ENCODE measurements around the gene ITIH6.
"Not testable (repeated sequence)": the region's sequence is repeated elsewhere in the genome, so short reads cannot be mapped to it uniquely, and the experiment has no call there.

The ITIH6 gene

DNA sequence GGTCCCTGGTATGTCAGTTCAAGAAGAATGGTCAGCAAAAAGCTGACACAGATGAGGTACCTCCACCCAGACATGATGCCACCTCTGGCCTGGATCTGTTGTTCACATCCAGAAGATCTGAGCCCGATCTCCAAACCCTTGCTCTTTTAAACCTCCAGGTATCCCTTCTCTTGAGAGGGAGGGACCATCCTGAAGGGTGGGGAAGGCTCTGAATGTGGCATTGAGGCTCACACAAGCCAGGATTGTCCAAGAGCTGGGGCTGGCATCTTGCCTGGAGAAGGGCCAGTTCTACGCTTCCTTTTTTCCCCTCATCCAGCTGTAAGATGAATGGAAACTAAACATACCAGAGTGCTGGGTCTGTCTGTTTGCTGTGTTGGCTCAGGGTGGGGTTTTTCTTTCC is at the start of gene ITIH6:
Gene ITIH6, minus strand, starts transcription at position 119 of the 400 bp plus-strand sequence. Its CDS starts 45 bp downstream, at position 74.
- no peaks in the 10 kb centered on the region for H3K9me3 ChIP-seq (ENCODE audit: low read length)
- no peaks in the 10 kb centered on the region for H3K36me3 ChIP-seq (ENCODE audit: insufficient read depth, low read length)
- peaks cover 0 to 4% of the 10 kb centered on the region in 2 donors for H3K27me3 ChIP-seq (ENCODE audit: control insufficient read depth in 1 of 2, insufficient read depth in 2 of 2, low read length in 2 of 2)
- H3K4me3 ChIP-seq (ENCODE audit: low read depth in 1 of 2, low read length in 2 of 2) = no peak within 1 kb of the TSS
- H3K4me1 ChIP-seq (ENCODE audit: insufficient read depth, low read length) = no peaks in the 10 kb centered on the region
- no peak within 1 kb of the TSS for H3K9ac ChIP-seq (ENCODE audit: low read length)
- no peak within 1 kb of the TSS for H3K27ac ChIP-seq (ENCODE audit: low read depth, low read length)

DNA sequence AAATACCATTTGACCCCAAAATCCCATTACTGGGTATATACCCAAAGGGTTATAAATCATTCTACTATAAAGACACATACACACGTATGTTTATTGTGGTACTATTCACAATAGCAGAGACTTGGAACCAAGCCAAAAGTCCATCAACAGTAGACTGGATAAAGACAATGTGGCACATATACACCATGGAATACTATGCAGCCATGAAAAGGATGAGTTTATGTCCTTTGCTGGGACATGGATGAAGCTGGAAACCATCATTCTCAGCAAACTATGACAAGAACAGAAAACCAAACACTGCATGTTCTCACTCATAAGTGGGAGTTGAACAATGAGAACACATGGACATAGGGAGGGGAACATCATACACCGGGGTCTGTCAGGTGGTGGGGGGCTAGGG is 49.6 kb upstream of the ITIH6 start:
- not testable (repeated sequence) for H3K9ac ChIP-seq (ENCODE audit: low read length); H3K9me3 ChIP-seq (ENCODE audit: low read length); H3K27me3 ChIP-seq (ENCODE audit: control insufficient read depth in 1 of 2, insufficient read depth in 2 of 2, low read length in 2 of 2); H3K4me3 ChIP-seq (ENCODE audit: low read depth in 1 of 2, low read length in 2 of 2); H3K36me3 ChIP-seq (ENCODE audit: insufficient read depth, low read length); H3K27ac ChIP-seq (ENCODE audit: low read depth, low read length); H3K4me1 ChIP-seq (ENCODE audit: insufficient read depth, low read length)

- H3K4me1 ChIP-seq (ENCODE audit: insufficient read depth, low read length) = no peaks in the 10 kb centered on the region
- no peaks in the 10 kb centered on the region for H3K9me3 ChIP-seq (ENCODE audit: low read length)
- H3K4me3 ChIP-seq (ENCODE audit: low read depth in 1 of 2, low read length in 2 of 2) = no peak overlapping the region
- H3K27ac ChIP-seq (ENCODE audit: low read depth, low read length) = no peak overlapping the region
- no peak overlapping the region for H3K9ac ChIP-seq (ENCODE audit: low read length)
- H3K36me3 ChIP-seq (ENCODE audit: insufficient read depth, low read length) = no peaks in the 10 kb centered on the region
- peaks cover 0 to 7% of the 10 kb centered on the region in 2 donors for H3K27me3 ChIP-seq (ENCODE audit: control insufficient read depth in 1 of 2, insufficient read depth in 2 of 2, low read length in 2 of 2)
These were observed 45.0 kb upstream of the ITIH6 start for GRCh38 chrX:54843050-54843449.

DNA sequence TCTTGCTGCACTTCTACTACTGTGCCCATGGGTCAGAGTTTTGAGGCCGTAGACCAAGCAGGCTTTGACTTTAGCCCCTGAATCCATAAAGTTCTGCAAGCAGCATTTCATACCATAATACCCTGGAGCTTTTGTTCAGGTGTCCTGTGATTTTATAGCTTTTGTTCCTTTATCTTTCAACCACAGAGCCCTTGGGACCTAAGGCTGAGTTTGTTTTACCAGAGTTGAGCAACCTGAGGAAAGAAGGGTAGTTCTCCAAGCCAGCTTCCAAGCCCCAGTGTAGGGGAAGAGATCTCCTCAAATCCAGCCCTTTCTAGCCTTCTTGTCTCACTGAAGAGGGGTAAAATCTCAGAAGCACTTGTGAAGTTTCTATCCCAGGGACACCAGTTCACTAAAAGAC is 44.6 kb upstream of the ITIH6 start:
- no peak overlapping the region for H3K27ac ChIP-seq (ENCODE audit: low read depth, low read length)
- H3K4me1 ChIP-seq (ENCODE audit: insufficient read depth, low read length) = no peaks in the 10 kb centered on the region
- H3K9ac ChIP-seq (ENCODE audit: low read length) = no peak overlapping the region
- no peak overlapping the region for H3K4me3 ChIP-seq (ENCODE audit: low read depth in 1 of 2, low read length in 2 of 2)
- peaks cover 0 to 7% of the 10 kb centered on the region in 2 donors for H3K27me3 ChIP-seq (ENCODE audit: control insufficient read depth in 1 of 2, insufficient read depth in 2 of 2, low read length in 2 of 2)
- H3K36me3 ChIP-seq (ENCODE audit: insufficient read depth, low read length) = no peaks in the 10 kb centered on the region
- H3K9me3 ChIP-seq (ENCODE audit: low read length) = no peaks in the 10 kb centered on the region

- not testable (repeated sequence) for H3K36me3 ChIP-seq (ENCODE audit: insufficient read depth, low read length); H3K27me3 ChIP-seq (ENCODE audit: control insufficient read depth in 1 of 2, insufficient read depth in 2 of 2, low read length in 2 of 2); H3K4me3 ChIP-seq (ENCODE audit: low read depth in 1 of 2, low read length in 2 of 2); H3K9me3 ChIP-seq (ENCODE audit: low read length); H3K4me1 ChIP-seq (ENCODE audit: insufficient read depth, low read length); H3K27ac ChIP-seq (ENCODE audit: low read depth, low read length); H3K9ac ChIP-seq (ENCODE audit: low read length)
These were observed 43.3 kb upstream of the ITIH6 start for GRCh38 chrX:54841184-54841874.

DNA sequence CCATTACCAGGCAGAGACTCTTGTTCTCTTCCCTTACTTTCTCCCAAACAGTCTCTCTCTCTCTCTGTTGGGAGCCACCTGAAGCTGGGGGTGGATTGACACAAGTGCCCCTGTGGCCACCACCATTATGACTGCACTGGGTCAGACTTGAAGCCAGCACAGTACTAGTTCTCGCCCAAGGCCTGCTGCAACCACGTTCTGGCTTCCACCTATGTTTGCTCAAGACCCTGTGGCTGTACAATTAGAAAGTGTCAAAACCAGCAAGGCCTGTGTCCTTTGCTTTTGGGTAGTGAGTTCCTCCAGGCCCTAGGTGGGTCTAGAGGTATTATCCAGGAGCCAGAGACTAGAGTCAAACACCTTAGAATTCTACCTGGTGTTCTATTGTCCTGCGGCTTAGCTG is 40.5 kb upstream of the ITIH6 start:
- no peak overlapping the region for H3K27ac ChIP-seq (ENCODE audit: low read depth, low read length)
- H3K27me3 ChIP-seq (ENCODE audit: control insufficient read depth in 1 of 2, insufficient read depth in 2 of 2, low read length in 2 of 2) = peaks cover 0 to 7% of the 10 kb centered on the region in 2 donors
- no peaks in the 10 kb centered on the region for H3K36me3 ChIP-seq (ENCODE audit: insufficient read depth, low read length)

DNA sequence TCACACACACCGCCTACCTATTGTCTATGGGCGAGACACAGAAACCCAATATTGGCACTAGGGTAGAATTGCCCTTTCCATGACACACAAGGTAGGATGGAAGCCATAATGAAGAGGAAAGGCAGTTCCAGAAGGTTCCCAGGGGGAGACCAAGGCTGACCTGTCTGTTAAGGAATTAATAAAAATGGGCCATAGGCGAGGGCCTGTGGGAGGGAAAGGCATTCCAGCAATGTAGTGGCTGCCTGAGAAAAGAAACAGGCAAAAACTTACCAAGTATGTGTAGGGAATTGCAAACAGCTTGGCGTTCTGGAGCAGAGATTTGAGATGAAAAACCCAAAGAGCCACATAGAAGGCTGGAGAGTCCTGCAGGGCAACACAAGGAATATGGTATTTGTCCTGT is 28.5 kb upstream of the ITIH6 start:
- Histone ChIP-seq H3K27me3 (ENCODE audit: control insufficient read depth in 1 of 2, insufficient read depth in 2 of 2, low read length in 2 of 2) (no peaks in the 10 kb centered on the region), H3K36me3 (ENCODE audit: insufficient read depth, low read length) (no peaks in the 10 kb centered on the region), H3K4me1 (ENCODE audit: insufficient read depth, low read length) (no peaks in the 10 kb centered on the region), H3K9me3 (ENCODE audit: low read length) (no peaks in the 10 kb centered on the region), H3K27ac (ENCODE audit: low read depth, low read length) (no peak overlapping the region), H3K4me3 (ENCODE audit: low read depth in 1 of 2, low read length in 2 of 2) (no peak overlapping the region), H3K9ac (ENCODE audit: low read length) (no peak overlapping the region)

More for the DNA sequence above, 40.5 kb upstream of the ITIH6 start:
- Histone ChIP-seq H3K9me3 (ENCODE audit: low read length) (no peaks in the 10 kb centered on the region), H3K4me3 (ENCODE audit: low read depth in 1 of 2, low read length in 2 of 2) (no peak overlapping the region), H3K4me1 (ENCODE audit: insufficient read depth, low read length) (no peaks in the 10 kb centered on the region), H3K9ac (ENCODE audit: low read length) (no peak overlapping the region)

- no peak overlapping the region for H3K27ac ChIP-seq (ENCODE audit: low read depth, low read length)
- H3K9me3 ChIP-seq (ENCODE audit: low read length) = no peaks in the 10 kb centered on the region
- H3K36me3 ChIP-seq (ENCODE audit: insufficient read depth, low read length) = no peaks in the 10 kb centered on the region
- no peak overlapping the region for H3K9ac ChIP-seq (ENCODE audit: low read length)
- no peaks in the 10 kb centered on the region for H3K4me1 ChIP-seq (ENCODE audit: insufficient read depth, low read length)
- no peaks in the 10 kb centered on the region for H3K27me3 ChIP-seq (ENCODE audit: control insufficient read depth in 1 of 2, insufficient read depth in 2 of 2, low read length in 2 of 2)
- no peak overlapping the region for H3K4me3 ChIP-seq (ENCODE audit: low read depth in 1 of 2, low read length in 2 of 2)
These were observed 27.8 kb upstream of the ITIH6 start for GRCh38 chrX:54825716-54826438.

- H3K27ac ChIP-seq (ENCODE audit: low read depth, low read length) = no peak overlapping the region
- no peaks in the 10 kb centered on the region for H3K9me3 ChIP-seq (ENCODE audit: low read length)
- no peak overlapping the region for H3K9ac ChIP-seq (ENCODE audit: low read length)
- H3K27me3 ChIP-seq (ENCODE audit: control insufficient read depth in 1 of 2, insufficient read depth in 2 of 2, low read length in 2 of 2) = no peaks in the 10 kb centered on the region
- H3K36me3 ChIP-seq (ENCODE audit: insufficient read depth, low read length) = no peaks in the 10 kb centered on the region
- no peaks in the 10 kb centered on the region for H3K4me1 ChIP-seq (ENCODE audit: insufficient read depth, low read length)
- H3K4me3 ChIP-seq (ENCODE audit: low read depth in 1 of 2, low read length in 2 of 2) = no peak overlapping the region
These were observed 26.7 kb upstream of the ITIH6 start for GRCh38 chrX:54824722-54825121.

- Histone ChIP-seq H3K27me3 (ENCODE audit: control insufficient read depth in 1 of 2, insufficient read depth in 2 of 2, low read length in 2 of 2) (no peaks in the 10 kb centered on the region), H3K4me1 (ENCODE audit: insufficient read depth, low read length) (no peaks in the 10 kb centered on the region), H3K27ac (ENCODE audit: low read depth, low read length) (no peak overlapping the region), H3K36me3 (ENCODE audit: insufficient read depth, low read length) (no peaks in the 10 kb centered on the region), H3K9ac (ENCODE audit: low read length) (no peak overlapping the region), H3K4me3 (ENCODE audit: low read depth in 1 of 2, low read length in 2 of 2) (no peak overlapping the region), H3K9me3 (ENCODE audit: low read length) (no peaks in the 10 kb centered on the region)
These were observed 26.1 kb upstream of the ITIH6 start for GRCh38 chrX:54824195-54824594.

DNA sequence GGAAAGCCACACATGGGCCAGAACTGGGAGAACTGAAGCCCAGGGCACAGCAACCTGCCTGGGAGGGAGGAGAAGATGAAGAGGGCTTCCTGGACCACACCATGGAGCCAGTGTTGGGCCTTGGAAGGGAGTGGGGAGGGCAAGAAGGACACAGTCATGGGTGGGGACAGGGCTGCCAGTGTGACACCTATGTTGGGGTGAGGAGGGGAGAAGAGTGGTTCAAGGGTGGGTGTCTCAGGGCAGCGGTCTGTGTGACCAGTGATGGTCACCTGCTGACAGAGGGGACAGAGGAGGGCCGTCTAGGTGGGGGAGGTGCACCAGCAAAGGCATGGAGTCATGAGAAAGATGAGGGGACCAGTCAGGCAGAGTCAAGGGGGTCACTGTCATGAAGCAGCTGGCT is 23.3 kb upstream of the ITIH6 start:
- Histone ChIP-seq H3K9ac (ENCODE audit: low read length) (no peak overlapping the region), H3K27ac (ENCODE audit: low read depth, low read length) (no peak overlapping the region), H3K4me3 (ENCODE audit: low read depth in 1 of 2, low read length in 2 of 2) (no peak overlapping the region), H3K9me3 (ENCODE audit: low read length) (no peaks in the 10 kb centered on the region), H3K27me3 (ENCODE audit: control insufficient read depth in 1 of 2, insufficient read depth in 2 of 2, low read length in 2 of 2) (peaks cover 0 to 4% of the 10 kb centered on the region in 2 donors), H3K36me3 (ENCODE audit: insufficient read depth, low read length) (no peaks in the 10 kb centered on the region), H3K4me1 (ENCODE audit: insufficient read depth, low read length) (no peaks in the 10 kb centered on the region)

DNA sequence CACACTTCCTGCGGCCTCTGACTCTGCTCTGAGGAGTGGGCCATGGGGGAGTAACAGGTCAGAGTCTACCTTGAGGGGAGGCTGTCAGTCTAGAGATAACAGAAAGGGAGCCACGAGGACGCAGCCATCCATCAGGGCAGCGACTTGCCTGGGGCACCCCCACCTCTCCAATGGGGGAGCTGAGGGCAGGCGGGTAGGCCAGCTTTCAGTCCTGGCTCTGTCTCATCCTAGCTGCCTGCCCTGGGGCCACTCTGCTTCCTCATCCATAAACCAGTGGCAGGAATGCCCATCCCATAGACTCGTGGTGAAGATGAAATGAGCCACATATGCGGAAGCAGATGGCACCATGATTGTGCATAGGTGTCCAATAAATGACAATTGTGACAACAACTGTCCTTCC is 22.7 kb upstream of the ITIH6 start:
- Histone ChIP-seq H3K27ac (ENCODE audit: low read depth, low read length) (no peak overlapping the region), H3K36me3 (ENCODE audit: insufficient read depth, low read length) (no peaks in the 10 kb centered on the region), H3K27me3 (ENCODE audit: control insufficient read depth in 1 of 2, insufficient read depth in 2 of 2, low read length in 2 of 2) (peaks cover 0 to 4% of the 10 kb centered on the region in 2 donors)

More for the DNA sequence above, 22.7 kb upstream of the ITIH6 start:
- H3K9me3 ChIP-seq (ENCODE audit: low read length) = no peaks in the 10 kb centered on the region
- no peak overlapping the region for H3K9ac ChIP-seq (ENCODE audit: low read length)
- H3K4me1 ChIP-seq (ENCODE audit: insufficient read depth, low read length) = no peaks in the 10 kb centered on the region
- no peak overlapping the region for H3K4me3 ChIP-seq (ENCODE audit: low read depth in 1 of 2, low read length in 2 of 2)

All from muscle layer of colon (tissue), 2 donors.